HG03575 (cell line): ENCODE results near the gene GATD1.
"Not testable (repeated sequence)": the region's sequence is repeated elsewhere in the genome, so short reads cannot be mapped to it uniquely, and the experiment has no call there.

Experiments used
- ATAC-seq: cut with Tn5 transposase; IDR thresholded peaks from one replicate; pipeline ENCODE4 v1.9.1; 2021; ENCODE audit not compliant: unreplicated experiment, insufficient number of reproducible peaks, low FRiP score; ENCODE audit errors: extremely low read depth

The GATD1 gene

DNA sequence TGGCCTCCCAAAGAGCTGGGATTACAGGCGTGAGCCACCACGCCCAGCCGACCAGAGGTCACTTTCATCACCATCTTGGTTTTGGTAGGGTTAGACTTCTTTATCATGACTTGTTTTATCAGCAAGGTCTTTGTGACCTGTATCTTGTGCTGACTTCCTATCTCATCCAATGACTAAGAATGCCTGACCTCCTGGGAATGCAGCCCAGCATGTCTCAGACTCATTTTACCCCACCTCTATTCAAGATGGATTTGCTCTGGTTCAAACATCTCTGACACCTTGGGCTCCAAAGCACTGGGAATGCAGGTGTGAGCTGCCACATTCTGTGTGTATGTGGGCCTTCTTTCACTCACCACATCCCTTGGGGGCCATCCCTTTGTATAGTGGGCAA, 35.1 kb downstream of the GATD1 start:
- no peak for ATAC-seq

DNA sequence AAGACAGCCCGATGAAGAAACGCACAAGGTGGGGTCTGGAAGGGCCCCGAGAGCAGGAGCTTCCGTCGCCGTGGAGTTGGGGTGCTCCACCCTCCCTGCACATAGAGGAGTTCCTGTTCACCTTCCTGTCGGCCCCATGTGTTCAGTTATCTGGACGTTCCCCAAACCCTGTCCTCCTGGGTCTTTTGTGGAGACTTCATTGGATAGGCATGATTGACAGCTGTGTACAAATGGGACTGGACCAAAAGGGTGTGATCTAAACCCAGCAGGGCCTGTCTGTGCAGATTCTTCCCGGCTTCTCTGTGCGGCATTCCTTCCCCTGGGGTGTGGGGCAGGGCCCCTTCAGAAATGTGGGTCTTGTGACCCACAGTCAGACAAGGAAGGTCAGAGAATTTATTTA, 39.4 kb downstream of the GATD1 start:
- ATAC-seq: not testable (repeated sequence)

DNA sequence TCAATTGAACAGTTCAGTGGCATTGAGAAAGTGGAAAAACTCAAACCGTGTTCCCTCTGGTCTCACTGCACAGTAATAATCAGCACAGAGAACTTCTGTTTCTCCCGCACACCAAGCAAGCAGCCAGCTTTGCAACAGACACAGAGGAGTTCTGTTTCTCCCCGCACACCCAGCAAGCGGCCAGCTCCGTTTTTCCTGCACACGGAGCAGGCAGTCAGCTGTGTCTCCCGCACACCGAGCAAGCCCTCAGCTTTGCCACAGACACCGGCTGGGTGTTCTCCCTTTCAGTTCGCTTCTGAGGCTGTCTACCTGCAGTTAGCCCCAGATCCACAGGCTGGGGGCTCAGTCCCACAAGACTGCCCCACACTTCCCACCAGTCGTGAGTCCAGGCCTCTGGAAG, 39.9 kb downstream of the GATD1 start:
- ATAC-seq: no peak

DNA sequence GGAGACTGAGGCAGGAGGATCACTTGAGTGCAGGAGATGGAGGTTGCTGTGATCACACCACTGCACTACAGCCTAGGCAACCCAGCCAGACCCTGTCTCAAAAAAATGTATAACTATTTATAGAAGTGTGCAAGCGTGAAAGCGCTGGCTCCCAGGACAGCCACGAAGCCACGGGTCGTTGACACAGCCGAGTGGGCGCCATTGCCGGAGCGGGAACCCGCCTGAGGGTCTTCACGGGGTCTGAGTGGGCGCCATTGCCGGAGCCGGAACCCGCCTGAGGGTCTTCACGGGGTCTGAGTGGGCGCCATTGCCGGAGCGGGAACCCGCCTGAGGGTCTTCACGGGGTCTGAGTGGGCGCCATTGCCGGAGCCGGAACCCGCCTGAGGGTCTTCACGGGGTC, 42.7 kb downstream of the GATD1 start:
- not testable (repeated sequence) for ATAC-seq

DNA sequence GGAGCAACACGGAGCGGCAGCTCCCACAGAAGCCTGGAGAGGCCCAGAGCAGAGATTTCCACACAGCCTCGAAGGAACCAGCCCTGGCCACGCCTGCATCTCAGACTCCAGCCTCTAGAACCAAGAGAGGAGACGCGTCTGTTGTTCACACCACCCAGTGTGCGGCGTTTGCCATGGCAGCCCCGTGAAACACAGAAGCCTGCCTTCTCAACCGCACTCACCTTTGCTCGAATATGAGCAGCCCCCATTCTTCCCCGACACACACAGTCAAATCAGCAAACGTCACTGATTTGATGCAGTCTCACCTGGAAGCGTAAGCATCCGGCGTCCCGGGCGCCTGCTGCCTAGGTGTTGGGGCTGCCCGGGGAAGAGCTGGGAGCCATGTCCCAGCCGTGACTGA, 44.2 kb downstream of the GATD1 start:
- no peak for ATAC-seq

DNA sequence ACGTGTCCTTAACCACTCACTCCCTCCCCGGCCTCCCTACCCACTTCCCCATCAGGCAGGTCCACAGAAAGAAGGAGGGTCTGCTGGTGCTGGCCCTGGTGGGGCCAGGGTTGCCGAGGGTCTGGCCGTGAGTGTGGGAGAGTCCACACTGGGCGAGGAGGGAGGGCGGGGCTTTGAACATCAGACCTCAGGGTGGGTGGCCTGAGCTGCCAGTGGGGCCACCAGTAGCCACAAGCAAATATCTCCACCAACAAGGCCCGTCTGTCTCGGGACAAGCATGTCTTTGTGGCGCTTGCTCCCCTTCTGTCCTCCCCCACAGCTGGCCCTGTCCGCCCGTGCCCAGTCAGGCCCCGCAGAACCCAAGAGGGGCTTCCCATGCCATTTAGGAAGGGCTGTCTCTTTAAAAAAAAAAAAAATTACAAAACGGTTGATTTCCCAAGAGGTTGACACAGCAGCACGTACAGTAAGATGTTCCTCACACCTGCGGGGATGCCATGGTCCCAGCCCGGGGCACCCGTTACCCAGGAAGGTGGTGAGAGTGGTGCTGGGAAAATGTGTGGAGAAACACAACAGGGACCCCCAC, 47.7 kb downstream of the GATD1 start:
- ATAC-seq: no peak

DNA sequence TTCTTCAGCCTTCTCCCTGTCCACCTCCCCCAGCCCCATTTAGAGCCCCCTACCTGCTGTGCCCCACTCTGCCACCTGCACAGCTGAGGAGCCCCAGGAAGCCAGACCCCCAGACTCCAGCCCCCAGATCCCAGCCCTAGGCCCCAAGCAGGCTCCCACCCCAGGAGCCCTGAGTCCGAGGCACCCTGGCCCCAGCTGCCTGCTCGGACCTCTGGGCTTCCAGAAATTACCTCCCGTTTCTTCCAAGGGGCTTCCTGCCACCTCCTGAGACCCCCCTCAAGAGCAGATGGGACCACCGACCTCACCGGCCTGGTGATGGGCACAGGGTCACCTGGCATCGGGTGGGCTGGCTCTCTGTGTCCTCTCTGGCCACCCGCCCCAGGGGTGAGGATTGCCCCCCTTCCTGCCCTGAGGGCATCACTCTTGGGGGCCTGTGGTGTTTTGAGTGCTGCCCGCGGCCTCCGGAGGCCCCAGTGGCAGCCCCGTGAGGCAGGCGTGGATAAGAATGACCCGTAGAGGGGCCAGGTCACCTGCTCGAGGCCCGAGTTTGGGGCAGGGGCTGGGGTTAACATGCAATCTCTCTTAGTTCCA, 48.3 kb downstream of the GATD1 start:
- no peak for ATAC-seq

DNA sequence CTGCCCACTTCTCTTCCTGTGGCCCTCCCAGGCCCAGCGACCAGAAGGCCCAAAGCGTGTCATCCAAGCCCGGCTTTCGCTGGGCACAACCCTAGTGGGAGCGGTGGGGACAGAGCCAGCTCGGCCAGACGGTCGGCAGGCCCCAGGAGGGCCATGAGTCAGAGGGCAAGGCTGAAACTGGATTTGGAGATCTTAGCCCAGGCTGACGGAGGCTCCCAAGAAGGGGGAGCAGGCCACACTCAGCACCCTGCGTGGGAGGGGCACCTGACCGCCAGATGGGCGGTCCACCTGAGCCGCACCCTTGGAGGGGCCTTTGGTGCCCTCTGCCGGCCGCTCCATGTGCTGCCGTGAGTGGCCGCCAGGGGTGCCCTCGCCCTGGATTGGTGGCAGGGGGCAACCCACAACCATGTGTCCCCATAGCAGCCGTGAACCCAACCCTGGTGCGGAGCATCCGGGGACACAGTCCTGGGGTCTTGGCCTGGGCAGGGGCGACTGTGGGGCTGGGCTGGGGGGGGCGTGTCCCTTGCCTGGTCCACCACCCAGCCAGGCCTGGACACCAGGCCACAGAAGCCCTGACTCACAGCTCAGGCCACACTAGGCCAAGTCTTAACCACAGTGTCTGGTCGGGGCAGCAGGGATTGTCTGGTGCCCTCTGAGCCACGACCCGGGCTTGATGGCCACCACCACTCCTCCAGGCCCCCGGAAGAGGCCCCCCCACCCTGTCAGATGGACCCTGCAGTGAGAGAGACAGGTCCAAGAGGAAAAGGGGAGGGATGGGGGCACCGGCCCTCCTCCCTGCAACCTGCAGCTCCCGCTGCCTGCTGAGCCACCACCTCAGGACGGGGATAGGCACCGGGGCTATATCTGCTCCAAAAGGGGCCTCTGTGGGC, 49.2 kb downstream of the GATD1 start:
- ATAC-seq: no peak

DNA sequence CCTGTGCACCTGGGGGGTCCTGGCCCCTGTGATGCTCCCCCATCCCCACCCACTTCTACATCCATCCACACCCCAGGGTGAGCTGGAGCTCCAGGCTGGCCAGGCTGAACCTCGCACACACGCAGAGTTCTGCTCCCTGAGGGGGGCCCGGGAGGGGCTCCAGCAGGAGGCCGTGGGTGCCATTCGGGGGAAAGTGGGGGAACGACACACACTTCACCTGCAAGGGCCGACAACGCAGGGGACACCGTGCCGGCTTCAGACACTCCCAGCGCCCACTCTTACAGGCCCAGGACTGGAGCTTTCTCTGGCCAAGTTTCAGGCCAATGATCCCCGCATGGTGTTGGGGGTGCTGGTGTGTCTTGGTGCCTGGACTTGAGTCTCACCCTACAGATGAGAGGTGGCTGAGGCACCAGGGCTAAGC, 50.0 kb downstream of the GATD1 start:
- no peak for ATAC-seq

DNA sequence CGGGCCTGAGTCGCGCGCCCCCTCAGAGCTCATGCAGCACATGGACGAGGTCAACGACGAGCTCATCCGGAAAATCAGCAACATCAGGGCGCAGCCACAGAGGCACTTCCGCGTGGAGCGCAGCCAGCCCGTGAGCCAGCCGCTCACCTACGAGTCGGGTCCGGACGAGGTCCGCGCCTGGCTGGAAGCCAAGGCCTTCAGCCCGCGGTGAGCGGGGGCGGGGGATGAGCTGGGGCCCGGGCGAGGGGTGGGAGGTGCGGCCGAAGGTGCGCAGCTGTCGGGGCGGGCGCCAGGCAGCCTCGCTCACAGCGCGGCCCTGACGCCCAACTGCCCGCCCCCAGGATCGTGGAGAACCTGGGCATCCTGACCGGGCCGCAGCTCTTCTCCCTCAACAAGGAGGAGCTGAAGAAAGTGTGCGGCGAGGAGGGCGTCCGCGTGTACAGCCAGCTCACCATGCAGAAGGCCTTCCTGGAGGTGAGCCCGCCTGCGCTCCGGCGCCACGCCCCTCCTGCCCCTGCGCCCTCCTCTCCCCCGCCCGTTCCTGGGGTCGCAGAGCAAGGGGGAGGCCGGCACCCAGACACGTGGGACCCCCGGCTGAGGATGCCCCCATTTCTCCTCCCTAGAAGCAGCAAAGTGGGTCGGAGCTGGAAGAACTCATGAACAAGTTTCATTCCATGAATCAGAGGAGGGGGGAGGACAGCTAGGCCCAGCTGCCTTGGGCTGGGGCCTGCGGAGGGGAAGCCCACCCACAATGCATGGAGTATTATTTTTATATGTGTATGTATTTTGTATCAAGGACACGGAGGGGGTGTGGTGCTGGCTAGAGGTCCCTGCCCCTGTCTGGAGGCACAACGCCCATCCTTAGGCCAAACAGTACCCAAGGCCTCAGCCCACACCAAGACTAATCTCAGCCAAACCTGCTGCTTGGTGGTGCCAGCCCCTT, 50.7 kb downstream of the GATD1 start:
- ATAC-seq: no peak

DNA sequence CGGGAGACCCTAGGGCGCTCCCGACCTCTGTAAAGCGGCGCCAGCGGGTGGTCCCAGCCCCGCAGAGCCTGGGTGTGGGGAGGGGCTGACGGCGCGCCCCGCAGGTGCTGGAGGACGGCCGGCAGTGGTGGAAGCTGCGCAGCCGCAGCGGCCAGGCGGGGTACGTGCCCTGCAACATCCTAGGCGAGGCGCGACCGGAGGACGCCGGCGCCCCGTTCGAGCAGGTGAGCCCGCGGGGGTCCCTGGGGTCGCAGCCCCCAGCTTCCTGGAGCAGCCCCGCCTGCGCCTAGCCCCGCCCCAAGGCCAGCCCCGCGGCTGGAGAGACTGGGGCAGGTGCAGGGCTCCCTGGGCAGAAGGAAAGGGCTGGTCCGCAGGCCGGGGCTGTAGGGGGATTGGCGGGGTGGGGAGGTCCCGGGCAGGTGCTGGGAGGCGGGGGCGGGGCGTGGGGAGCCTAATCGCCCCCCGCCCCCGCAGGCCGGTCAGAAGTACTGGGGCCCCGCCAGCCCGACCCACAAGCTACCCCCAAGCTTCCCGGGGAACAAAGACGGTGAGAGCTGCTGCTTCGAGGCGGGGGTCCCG, 51.6 kb downstream of the GATD1 start:
- no peak for ATAC-seq

DNA sequence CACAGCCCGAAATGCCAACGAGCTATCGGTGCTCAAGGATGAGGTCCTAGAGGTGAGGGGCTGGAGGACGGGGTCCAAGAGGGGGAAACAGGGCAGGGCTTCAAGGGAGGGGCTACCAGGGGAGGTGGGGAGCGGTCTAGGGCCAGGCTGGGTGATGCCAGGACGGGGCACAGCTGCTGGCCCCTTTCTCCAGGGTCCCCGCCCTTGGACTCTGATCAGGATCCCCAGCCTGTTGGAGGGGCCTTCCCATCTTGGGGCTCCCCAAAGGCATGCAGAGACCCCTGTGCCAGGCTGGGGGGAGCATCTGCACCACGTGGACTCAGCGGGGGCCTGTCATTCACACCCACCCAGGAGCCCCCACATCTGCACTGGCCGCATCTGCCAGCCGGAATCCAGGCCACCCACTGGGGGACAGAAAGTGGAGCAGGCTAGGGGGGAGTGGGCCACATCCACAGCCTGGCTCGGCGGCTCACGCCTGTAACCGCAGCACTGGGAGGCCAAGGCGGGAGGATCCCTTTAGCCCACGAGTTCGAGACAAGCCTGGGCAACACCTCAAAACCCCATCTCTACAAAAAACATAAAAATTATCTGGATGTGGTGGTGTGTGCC, 52.4 kb downstream of the GATD1 start:
- no peak for ATAC-seq

DNA sequence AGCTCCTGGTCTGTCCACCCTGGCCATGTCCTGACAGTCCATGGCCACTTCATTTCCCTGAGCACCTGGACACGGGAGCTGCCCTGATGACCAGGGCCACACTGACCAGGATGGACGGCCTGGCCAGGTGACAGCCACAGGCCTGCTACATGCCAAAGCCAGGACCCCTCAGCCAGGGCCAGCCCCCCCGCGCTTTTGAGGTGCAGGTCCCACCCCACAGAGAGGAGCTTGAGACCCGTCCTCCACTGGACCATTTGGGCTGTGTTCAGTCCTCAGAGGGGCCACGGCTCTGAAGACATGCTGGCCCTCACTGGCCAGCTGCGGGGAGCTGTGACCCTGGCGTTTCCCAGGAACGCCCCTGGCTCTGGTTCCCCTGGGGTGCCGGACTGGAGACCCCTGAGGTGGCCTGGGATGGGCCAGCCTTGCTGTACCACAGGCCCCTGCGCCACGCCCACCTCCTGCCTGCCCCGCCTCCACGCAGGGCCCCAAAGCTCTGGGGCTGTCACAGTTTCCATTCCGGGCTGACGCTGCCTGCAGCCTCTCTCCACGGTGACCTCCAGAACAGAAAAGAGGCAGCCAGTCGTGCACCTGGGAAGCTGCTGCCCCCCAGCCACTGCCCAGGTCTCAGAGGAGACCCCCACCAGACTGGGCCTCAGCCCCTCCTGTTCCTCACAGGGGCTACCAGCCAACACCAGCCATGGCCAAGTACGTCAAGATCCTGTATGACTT, 53.1 kb downstream of the GATD1 start:
- ATAC-seq: no peak

DNA sequence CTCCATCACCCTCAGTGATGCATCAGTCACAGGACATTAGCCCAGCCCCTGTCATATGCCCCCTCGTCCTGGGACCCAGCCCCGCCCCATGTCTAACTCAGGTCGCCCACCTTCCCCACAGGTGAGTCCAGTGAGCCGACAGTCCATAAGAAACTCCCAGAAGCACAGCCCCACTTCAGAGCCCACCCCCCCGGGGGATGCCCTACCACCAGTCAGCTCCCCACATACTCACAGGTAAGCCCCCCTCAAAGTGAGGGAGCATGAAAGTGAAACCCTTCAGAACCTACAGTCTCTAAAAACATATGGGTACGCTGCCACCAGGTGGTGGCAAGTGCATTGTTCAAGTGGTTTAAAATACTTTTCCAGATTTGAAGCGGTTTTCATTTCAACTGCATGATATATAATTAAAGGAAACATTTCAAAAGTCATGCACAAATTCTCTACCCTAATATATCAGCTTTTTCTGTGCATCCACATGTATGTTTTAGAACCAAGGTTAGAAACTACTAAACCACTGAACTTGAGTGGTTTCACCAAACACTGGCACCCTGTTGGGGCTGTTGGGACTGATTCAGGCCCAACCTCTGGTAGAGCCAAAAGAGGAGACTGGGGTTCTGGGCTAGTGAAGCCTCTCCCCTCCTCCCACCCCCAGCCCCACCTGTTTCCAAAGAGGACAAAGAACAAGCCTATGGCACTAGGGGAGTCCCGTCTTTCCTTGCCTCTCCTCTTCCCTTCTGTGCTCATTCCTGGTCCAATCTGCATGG, 54.0 kb downstream of the GATD1 start:
- no peak for ATAC-seq

DNA sequence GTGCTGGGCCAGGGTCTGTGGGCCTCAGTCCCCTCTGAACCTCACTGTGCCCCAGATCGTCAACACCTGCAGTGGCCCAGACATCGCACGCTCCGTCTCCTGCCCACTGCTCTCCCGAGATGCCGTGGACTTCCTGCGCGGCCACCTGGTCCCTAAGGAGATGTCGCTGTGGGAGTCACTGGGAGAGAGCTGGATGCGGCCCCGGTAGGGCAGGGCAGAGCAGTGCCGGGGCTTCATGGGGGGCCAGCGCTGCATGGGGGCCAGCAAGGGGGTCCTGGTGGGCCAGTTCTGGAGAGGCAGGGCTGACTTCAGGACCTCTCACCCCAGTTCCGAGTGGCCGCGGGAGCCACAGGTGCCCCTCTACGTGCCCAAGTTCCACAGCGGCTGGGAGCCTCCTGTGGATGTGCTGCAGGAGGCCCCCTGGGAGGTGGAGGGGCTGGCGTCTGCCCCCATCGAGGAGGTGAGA, 54.9 kb downstream of the GATD1 start:
- no peak for ATAC-seq

DNA sequence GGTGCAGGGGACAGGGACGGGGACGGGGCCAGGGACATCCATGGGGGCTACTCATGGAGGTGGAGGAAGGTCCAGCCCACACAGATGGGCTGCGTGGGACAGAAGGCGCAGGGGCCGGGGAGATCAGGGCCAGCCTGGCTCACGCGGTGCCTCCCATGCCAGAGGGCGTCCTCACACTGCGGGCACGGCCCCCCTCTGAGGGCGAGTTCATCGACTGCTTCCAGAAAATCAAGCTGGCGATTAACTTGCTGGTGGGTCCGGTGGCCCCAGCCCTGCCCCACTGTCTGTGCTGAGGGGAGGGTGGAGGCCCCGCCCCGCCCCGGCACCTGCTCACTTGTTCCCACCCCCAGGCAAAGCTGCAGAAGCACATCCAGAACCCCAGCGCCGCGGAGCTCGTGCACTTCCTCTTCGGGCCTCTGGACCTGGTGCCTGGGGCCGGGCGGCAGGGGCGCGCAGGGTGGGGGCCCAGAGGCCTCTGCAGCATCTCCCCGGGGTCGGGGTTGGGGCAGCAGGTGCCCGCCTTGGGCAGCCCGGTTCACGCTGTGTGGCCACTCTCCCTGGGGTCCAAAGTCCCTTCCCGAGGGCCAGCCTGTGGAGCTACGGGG, 55.4 kb downstream of the GATD1 start:
- no peak for ATAC-seq

DNA sequence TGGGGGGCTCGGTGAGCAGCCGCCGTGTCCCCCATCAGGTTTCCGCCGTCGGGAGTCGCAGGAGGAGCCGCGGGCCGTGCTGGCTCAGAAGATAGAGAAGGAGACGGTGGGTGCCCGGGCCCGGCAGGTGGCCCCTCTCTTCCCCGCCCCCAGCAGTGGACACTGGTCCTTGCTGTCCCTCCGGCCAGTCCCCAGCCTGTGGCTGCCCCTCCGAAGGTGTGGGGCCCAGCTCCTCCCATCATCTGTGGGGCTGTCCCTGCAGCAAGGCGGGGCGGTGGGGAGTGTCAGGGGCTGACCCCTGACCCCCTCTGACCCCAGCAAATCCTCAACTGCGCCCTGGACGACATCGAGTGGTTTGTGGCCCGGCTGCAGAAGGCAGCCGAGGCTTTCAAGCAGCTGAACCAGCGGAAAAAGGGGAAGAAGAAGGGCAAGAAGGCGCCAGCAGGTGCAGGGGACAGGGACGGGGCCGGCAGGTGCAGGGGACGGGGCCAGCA, 56.0 kb downstream of the GATD1 start:
- no peak for ATAC-seq
